Superior temporal gyrus (tissue), 1 donor: Measurements from ENCODE around the gene TUSC2.

Experiments used
- DNase-seq: peaks from one replicate; pipeline ENCODE4 v3.0.0-alpha.2; 2016; ENCODE audit errors: extremely low spot score

TUSC2 gene

GRCh38 chr3:50327943-50328691, at the start of gene TUSC2:
Gene TUSC2 (minus strand): TSS chr3:50328223. CDS start chr3:50328099, 124 bp downstream.
- peak; percentile 100 for DNase-seq

DNA sequence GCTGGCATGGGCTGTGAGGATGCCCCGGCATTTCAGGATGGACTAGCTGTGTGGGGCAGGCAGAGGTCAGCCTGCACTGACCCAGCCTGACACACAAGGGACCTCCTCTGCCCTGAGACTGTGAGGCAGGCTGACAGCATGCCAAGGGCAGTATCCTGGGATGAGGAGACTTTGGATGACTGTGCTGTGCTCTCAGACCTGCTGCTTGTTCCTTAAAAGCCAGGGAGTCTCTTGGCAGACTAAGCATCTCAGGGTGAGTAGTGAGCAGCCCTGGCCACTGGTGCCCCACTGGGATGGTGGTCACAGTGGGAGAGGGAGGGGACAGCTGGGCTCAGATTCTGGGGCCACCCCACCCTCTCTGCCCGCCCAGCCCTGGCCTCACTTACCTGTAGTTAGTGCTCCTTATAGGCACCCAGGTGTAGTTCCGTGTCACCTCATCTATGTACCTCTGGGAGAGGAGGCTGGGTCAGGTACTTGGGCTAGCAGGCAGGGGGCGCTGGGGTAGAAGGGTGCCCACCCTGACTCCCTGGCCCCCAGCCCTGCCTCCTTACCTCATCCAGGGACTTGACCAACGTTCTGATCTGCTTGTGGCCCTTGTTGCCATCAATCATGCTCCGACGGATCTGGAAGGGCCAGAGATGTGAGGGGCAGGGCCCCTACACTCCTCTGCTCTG, 47.4 kb upstream of the TUSC2 start:
- DNase-seq = no peak

GRCh38 chr3:50374363-50375257, 46.6 kb upstream of the TUSC2 start:
- no peak for DNase-seq

DNA sequence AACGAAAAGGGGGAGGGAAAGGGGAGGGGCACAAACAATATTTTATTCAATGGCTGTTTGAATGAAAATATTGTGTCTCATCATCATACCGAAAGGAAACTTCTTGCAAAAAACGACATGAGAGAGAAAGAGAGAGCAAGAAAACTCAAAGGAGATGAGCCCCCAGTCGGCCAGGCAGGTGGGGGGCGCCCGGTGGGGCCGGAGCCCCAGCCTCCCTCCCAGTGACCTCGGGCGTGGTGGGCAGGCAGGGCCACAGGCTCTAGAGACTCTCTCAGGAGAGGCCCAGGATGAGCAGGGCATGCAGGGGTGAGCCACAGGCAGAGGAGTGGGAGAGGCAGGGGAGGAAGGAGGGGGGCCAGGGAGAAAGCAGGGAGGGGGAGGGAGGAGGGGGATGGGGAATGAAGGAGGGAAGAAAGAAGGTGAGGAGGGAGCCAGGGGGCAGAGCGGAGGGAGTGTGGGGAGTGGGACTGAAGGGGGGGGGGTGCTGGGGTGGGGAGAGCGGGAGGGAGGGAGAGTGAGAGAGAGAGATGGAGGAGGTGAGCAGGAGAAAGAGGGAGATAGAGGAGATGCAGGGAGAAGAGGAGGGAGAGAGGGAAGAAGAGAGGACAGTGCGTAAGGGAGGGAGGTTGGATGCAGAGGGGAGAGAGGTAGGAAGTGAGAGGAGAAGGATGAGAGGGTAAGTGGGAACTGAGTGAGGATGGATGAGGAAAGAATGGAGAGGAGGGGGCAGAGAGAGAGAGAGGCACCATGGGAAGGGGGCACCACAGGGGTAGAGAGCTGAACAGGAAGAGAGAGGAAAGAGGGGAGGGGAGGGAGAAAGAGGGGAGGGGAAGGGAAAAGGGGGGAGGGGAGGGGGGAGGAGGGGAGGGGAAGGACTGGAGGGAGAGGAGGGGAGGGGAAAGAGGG, 45.4 kb upstream of the TUSC2 start:
- DNase-seq = no peak

DNA sequence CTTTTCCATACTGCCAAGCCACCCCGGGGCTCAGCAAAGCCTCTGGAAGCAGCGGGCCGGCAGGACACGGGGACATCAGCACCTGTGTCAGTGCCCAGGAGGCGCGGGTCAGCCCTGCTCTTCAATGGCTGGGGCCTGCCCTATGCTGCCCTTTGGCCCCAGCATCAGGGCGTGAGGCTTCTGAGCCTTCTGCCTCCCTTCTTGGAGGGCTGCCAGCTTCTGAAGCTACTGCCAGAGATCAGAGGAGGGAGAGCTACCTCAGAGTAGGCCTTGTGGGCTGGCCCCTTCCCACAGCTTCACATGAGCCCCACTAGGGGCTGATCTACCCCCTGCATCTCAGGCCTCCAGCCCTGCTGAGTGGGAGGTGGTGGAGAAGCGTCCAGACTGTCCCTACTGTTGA, 44.3 kb upstream of the TUSC2 start:
- no peak for DNase-seq

- no peak for DNase-seq
These were observed 43.2 kb upstream of the TUSC2 start for GRCh38 chr3:50371133-50371685.

DNA sequence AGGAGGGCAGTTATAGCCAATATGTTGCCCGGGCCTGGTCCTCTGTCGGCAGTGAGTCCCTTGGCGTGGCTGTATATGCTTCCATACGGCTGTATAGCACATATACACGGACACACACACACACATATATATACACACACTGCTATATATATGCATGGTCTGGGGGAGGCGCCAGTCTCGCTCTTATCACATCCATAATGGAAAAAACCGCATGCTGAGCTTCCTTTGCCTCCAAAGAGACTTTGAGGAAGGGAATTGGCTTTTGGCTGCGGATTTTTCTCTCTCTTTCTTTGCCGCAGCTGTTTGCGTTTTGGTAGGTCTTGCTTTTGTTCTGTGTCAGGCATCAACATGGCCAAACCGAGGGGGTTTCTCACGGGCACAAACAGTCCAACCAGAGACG, 42.6 kb upstream of the TUSC2 start:
- DNase-seq = peak; percentile 56

DNA sequence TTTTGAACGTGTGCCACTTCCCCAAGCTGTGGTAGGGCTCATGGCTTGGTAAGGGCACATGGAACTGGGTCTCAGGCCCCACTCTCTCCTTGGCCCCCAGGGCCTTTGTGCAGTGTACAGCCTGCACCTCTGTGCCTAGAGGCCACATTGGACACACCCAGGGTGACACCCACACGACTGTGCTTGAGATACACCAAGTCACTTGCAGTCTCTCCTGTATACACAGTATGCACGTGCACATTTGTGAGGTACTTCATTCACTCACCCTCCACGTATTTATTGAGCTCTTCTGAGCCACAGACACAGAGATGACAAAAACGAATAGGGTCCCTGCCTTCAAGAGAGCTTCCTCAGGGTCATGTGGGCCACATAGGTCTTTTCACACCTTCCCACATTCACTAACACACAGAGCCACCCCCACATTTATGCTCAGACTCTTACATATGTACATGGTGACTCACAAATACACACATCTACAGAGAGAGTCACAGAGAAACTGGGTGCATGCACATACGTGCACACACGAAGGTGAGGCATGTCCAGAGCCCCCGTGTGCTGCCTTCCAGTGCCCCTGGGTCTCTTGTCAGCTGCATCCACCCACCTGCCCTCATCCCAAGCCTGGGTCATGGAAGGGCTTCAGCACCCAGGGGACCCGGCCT, 41.1 kb upstream of the TUSC2 start:
- no peak for DNase-seq

- DNase-seq = no peak
These were observed 37.8 kb upstream of the TUSC2 start for GRCh38 chr3:50365842-50366220.

DNA sequence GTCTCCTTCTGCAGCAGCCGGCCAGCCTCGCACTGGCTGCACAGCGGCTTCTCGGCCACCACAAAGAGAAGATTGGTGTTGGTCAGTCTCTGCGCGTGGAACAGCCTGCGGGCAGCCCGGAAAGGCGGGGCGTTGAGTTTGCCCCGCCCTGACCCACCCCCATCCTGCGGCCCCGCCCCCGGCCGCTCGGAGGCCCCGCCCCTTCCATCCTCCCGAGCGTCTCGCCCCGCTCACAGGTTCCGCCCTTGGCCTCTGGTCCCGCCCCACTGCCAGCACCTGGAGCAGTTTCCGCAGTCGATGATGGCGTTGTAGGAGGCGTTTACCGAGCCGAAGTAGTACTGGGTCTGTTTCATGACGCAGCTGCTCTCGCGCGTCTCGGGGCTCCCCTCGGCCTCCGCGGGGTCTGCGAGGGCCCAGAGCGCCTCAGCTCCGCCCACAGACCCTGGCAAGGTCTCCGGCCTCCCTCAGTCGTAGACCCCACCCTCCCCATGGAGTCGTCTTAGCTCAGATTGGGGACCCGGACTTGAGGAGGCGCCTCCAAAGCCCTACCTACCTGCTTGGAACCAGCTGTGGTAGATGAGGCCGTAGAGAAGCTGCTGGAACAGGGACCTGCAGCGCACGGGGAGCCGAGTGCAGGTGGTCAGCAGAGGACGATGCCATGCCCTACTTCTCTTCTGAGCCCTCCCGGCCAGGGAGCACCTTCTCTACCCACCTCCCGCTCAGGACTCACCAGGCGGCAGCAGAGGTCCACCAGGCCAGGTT, 37.2 kb upstream of the TUSC2 start:
- peak; percentile 48 for DNase-seq

DNA sequence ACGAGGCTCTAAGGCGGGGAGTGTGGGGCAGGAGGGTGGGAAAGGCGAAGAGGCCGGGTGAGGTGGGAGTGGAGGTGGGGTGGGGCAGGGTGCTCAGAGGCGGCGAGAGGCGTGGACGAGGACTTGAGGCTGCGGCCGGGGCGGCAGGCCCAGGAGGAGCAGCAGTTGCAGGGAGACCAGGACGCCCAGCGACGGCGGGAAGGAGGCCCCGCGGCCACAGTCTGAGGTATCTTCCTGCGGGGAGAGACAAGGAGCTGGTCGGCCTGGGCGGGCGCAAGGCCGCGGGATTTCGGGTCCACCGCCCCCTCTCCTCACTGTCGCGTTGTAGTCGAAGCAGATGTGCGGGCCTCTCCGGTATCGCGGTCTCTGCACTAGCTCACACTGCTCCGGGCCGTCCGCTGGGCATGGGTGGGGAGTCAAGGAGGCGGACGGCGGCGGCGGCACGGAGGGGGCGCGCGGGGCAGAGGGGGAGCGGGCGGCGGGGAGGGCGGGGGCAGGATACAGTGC, 36.6 kb upstream of the TUSC2 start:
- DNase-seq = no peak

GRCh38 chr3:50359760-50360110, 31.7 kb upstream of the TUSC2 start:
- no peak for DNase-seq

GRCh38 chr3:50358911-50359759, 31.1 kb upstream of the TUSC2 start, which contains the start of gene TMEM115:
Gene TMEM115 (minus strand): TSS chr3:50359521. CDS start chr3:50359063, 458 bp downstream.
- peak; percentile 100 for DNase-seq

DNA sequence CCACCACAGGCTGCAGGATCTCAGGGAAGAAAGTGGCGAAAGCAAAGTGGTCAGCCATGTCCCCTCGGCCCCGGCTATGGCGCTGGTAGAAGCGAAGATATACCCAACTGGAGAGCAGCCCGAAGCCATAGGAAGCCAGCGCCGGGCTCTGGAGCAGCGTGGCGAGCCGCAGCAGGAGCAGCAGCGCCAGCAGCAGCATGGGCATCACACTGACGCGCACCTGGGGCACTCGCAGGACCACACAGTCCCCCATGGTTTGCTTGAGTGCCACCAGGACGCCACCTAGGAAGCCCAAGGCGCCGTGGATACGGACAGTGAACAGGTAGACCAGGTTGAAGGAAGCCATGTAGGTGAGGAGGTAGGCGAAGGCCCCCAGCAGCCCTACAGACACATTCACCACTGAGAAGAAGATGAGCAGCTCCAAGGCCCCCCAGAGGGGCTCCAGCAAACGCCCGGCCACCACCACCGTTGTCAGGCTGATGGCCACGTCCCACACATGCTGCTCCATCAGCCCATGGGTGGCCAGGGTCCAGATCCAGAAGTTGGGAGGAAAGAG, 30.4 kb upstream of the TUSC2 start:
- DNase-seq = no peak

DNA sequence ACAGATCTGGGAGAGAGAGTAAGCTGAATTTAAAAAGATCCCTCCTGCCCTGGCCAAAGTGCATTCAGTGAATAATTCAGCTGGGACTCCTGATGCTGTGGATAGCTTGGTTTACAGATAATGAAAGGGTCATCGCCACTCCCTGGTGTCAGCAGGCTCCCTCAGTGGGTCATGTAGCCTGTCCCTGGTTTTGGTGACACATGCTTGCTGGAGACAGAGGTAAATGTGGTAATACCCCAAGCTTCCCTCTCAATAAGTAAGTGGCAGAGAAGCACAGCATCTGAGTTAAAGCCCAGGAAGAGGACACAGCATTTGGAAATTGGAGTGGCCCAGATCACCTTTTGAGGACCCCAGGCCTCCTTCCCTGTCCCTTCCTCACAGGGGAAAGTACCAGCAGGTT, 29.5 kb upstream of the TUSC2 start:
- DNase-seq = no peak

- no peak for DNase-seq
These were observed 28.5 kb upstream of the TUSC2 start for GRCh38 chr3:50356553-50356952.

DNA sequence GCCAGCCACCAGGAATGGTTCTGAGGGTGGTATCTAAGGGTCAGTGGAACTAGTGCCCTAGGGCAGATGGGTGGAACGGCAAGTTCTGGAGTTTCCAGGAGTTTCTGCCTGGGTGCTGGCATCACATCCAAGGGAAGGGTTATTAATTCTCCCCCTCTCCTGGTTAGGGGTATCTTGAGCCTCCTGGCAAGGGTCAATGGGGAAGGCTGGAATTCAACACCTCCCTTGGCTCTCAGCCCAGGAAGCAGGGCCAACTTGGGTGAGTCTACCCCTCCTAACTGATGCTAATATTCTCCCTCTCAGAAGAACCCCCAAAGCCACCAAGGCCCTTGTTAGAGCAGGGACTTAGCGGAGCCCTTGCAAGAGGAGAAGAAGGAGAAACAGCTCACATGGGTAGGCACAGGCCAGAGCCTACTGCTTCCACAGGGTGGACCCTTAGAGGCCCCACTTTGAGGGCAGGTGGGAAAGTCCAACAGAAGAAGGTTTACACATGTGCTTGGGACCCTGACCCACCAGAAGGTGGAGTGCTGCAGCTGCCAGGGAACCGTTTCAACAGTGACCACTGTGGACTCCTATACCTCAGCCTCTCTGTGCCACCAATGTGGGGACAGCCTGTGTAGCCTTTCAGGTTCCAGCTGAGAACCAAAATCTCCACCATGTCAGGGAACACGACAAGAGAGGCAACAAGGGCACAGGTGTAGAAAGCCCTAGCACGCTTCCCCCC, 28.0 kb upstream of the TUSC2 start:
- no peak for DNase-seq

DNA sequence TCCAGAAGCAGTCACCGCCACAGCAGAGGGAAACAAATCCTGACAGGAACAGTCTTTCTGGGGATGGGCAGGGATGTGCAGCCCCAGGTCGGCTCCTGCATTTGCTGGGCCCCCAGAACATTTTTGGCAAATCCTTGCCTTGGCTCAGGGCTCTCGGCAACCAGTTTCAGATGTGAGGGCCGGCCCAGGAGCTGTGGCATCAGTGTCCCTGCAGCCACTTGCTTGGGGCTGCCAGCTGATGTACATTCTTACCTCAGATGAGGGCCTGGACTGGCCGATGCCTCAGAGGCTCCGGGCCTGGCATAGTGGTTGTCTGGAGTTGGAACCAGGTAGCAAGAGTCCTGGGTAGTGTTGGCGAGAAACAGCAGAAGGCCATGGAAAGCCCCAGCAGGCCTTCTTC, 26.8 kb upstream of the TUSC2 start:
- DNase-seq = no peak
